ENCODE data around the gene COL7A1.

The COL7A1 gene

DNA sequence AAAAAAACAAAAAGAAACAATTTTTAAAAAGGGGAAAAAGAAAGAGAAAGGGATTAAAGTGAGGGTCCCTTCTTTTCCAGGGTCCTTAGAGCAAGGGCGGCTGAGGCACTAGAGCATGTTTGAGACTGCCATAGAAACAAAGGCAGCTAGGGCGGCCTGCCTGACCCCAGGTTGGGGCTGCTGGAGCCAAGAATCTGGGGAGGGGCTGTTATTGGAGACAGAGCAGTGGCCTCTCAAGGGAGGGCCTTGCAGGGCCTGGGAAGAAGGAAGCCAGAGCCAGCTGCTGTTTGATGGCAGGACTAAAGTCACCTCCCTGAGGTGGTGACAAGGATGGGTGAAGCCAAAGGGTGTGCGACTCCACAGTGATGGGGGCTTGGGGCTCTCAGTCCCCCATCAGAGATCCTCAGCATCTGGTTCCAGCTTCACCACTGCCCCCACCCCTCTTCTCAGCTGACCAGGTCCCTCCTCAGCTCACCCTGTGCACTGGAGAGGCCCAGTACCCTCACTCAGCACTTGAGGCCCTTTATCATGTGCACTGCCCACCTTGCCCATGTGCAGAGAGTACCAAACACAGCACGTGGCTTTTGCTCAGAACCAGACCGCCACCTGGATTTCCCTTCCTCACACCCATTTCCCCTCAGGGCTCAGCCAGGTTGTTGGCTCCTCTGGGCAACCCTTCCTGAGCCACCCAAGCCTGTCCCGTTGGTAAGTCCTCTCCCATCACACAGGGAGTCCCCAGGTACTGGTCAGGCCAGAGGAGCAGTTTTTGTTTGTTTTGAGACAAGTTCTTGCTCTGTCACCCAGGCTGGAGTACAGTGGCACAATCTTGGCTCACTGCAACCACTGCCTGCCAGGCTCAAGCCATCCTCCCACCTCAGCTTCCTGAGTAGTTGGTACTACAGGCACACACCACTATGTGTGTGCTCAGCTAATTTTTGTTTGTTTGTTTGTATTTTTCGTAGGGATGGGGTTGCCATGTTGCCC is 24.7 kb upstream of the COL7A1 start:
- DNase-seq (ENCODE audit: low read depth) = no peak

DNA sequence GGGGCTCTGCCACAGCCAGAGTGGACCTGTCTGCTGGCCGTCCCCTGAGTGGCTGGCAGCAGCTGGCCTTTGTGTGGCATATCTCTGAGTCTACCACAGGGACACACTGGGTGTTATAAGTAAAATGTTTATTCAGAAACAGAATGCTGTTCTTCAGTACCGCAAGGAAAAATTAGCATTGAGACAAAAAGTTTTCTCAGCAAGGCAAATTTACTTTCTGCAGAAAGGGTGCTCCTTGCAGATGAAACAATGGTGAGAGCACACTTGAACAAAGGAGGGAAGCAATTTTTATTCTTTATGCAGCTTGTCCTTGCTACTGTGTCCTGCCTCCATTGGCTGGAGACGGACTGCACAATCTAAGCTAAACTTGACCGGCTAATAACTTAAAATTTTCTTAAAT is 22.4 kb upstream of the COL7A1 start:
- no peak for DNase-seq (ENCODE audit: low read depth)

DNA sequence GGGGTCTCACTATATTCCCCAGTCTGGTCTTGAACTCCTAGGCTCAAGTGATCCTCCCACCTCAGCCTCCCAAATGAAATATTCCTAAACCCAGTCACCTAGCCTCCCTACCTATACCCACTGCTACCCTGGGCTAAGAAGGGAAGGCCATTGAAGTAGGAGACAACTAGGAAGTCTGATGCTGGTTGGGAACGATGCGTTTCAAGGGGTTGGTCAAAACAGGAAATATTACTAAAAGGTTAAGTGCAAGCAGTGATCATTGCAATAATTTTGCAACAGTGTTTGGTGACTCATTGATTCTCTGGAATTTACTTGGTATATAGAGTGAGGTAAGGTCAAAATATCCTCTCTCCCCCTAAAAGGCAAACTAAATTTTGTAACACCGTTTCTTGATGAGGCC is 18.9 kb upstream of the COL7A1 start:
- DNase-seq (ENCODE audit: low read depth) = peak; percentile 53

DNA sequence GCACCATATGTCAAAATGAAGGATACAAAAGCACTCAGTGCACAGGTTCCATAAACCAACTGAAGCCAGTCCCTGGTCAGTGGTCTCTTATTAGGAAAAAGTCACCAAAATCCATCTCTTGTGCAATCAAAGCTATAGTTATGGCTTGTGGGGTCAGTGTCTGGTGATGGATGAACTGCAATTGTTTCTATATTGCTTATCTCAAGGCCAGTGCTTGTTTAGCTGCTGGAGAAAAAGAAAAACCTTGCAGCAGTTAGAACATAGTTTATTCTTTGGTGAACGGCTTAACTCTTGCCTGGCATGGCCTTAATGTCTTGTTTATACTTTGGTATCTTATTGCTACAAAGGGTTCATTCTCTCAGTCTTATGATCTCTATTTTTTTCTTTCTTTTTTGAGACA is 17.2 kb upstream of the COL7A1 start:
- DNase-seq (ENCODE audit: low read depth) = no peak

DNA sequence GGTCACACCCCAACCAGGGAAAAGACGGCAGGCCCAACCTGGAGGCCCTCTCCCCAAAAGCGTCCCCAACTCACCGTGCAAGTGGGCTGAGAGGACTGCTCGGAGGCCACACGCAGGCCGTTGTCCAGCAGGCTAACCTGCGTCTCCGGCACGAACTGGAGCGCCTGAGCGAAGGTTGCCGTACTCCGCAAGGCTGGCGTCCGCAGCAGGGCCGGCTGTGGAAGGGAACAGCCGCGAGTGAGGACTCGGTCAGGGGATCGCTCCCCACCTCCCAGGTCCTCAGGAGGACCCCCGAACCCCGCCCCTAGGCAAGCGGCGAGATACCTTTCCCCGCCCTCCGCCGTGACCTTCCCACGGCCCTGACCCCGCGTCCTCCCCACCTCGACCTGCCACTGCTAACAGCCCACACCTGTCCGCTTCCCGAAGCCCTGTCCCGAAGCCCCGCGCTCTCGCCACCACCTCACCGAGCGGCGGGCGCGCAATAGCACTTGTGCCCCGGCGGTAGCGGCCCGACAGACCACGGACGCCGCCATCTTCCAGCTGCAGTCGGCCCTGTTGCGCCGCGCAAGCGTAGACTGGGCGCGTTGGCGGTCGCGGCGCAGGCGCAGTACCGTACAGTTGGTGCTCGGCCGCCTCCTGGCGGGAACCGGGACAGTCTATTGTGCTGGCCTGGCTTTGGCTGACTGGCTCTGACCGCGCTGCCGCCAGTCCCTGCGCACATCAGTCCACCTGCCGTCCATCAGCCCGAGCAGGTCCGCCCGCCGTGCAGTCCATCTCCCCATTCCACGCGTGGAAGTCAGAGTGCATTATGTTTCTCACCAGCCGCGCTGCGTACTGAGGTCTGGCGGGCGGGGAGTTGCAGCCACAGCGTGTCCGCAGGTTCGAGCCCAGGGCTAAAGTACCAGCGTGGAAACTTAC is 14.2 kb upstream of the COL7A1 start, which contains the start of gene UQCRC1:
UQCRC1 (minus strand) TSS at position 559 of the 918 bp plus-strand sequence; CDS start at position 533, 26 bp downstream.
- peak; percentile 84 for DNase-seq (ENCODE audit: low read depth)

DNA sequence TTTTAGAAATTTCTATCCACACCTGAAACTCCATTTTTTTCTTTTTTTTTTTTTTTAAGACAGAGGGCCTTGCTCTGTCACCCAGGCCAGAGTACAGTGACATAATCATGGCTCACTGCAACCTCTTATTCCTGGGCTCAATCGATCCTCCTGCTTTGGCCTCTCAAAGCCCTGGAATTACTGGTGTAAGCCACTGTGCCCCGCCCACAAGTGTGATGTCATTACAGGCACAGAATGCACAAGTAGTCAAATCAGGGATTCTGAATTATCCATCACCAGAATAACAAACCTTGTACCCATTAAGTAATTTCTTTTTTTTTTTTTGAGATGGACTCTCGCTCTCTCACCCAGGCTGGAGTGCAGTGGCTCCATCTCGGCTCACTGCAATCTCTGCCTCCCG is 12.4 kb upstream of the COL7A1 start:
- no peak for DNase-seq (ENCODE audit: low read depth)

GRCh38 chr3:48601622-48601994 is 6.5 kb upstream of the COL7A1 start:
- no peak for DNase-seq (ENCODE audit: low read depth)

GRCh38 chr3:48600711-48601621 is 5.8 kb upstream of the COL7A1 start:
- no peak for DNase-seq (ENCODE audit: low read depth)

- DNase-seq (ENCODE audit: low read depth) = no peak
These were observed 4.6 kb upstream of the COL7A1 start for GRCh38 chr3:48599509-48600285.

- no peak for DNase-seq (ENCODE audit: low read depth)
These were observed 4.0 kb upstream of the COL7A1 start for GRCh38 chr3:48599077-48599501.

DNA sequence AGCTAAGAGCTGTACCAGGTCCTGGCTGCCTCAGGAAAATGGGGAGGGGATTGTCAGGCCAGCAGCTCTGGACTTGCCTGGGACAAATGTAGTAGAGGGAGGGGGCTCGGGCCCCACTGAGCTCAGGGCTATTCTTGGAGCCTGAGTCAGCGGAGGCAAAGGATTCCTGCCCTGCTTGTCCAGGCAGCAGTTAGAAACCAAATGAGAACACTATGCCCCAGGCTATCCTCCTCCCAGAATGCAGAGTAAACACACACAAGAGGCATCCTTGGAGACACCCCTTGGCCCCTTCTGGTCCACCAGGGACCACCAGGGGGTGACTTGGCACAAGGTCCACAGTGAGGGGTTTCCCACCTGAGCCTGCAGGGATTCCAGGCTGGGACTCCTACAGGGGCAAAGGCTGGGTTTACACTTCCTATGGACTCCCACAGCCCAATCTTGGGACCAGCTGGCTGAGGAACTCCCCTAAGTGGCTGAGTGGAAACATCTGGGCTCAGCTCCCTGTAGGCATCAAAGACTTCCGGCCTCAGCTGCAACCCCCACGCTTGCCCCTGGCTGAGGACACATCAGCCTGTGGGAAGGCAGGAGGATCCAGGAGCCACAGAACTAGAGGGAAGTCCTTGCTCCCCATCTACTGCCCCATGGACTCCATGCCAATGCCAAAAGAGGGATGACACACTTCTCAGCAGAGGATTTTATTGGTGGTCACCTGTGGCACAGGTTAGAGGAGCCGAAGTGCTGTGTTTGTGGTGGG is 3.4 kb upstream of the COL7A1 start:
- DNase-seq (ENCODE audit: low read depth) = peak; percentile 95

- no peak for DNase-seq (ENCODE audit: low read depth)
These were observed 2.3 kb upstream of the COL7A1 start for GRCh38 chr3:48597408-48597800.

DNA sequence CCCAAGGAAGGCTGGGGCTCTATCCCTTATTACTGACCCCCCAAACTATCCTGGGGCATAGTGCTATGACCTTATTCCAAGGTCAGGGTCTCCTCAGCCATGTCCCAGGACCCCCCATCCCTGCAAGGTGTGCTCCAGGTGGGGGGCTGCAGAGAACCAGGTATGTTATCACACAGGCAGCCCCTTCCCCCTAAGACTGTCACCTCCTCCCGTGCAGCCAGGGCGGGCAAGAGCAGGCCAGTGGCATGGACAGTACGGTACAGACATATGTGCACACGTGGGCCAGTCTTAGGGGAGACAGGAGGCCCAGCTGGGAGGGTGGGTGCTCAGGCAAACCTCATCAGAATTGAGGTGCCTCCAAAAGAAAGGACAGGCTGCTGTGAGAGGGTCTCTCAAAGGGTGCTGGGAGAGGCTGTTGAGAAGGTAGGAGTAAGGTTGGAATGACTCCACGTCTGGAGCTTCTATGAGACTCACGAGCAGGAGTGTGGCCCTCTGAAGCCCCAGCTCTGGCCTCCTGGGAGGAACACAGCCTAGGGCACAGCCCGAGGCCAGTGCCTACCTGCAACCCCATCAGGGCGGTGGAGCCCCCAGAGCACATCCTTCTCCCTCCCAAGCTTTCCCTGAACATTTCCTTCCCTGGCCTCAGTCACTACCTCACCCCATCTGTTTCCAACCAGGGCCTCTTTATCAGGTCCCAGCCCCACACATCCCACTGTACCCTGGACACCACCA is 1.7 kb upstream of the COL7A1 start:
- DNase-seq (ENCODE audit: low read depth) = no peak

GRCh38 chr3:48596157-48596556 is 1.0 kb upstream of the COL7A1 start:
- no peak for DNase-seq (ENCODE audit: low read depth)

DNA sequence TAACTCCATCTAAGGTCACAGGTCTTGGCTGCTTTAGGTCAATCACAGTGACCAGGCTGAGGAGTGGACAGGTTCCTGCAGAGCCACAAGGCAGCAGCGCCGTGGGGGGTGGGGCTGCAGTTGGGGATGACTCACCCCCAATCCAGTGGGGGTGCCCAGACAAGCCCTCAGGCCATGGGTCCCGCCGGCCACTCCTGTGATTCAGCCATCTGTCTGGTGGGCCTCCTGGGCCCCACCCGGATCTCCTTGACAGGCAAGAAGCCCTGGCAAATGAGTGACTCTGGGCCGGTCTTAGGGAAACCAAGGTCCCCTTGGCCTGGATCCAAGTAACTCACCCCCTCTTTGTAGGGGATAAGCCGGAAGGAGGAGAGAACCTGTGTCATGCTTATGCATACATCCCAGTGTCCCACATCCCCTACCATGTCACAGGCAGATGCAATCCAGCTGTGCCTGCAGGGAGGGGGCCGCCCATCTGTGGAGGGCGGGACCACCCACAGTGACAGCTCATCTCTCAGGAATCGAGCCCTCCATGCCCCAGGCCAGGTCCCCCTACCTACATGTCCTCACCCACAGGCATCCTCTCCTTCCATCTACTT is 495 bp upstream of the COL7A1 start:
- DNase-seq (ENCODE audit: low read depth) = peak; percentile 74

DNA sequence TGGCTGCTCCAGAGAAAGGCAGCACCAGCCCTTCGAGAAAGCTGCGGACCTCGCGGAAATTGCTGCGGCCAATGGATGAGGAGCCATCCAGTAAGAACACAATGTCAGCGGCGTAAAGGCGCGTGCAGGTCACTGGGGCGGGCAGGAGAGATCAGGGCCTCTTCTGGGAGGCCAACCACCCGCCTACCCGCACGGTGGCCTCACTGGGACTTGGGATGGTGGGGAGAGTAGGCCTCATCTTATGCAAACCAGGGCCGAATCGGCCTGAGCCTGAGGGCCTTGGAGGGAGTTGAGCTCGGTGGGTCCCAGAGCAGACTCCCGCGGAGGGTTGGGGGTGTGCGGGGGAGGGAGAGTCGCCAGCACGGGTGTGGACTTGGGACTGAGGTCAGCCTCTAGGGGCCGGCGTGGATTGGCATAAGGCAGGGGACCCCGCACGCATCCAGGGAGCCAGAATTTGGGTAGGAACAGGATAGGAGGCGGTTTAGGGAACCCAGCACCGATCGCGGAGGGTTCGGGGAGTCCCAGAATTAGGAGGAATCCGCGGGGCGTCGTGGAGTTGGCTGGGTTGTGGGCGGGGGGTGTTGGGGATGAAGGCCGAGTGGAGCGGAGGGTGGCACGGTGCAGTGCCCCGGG is 596 bp downstream of the COL7A1 start:
- DNase-seq (ENCODE audit: low read depth) = peak; percentile 35

- DNase-seq (ENCODE audit: low read depth) = no peak
These were observed 1.8 kb downstream of the COL7A1 start for GRCh38 chr3:48593337-48593736.

DNA sequence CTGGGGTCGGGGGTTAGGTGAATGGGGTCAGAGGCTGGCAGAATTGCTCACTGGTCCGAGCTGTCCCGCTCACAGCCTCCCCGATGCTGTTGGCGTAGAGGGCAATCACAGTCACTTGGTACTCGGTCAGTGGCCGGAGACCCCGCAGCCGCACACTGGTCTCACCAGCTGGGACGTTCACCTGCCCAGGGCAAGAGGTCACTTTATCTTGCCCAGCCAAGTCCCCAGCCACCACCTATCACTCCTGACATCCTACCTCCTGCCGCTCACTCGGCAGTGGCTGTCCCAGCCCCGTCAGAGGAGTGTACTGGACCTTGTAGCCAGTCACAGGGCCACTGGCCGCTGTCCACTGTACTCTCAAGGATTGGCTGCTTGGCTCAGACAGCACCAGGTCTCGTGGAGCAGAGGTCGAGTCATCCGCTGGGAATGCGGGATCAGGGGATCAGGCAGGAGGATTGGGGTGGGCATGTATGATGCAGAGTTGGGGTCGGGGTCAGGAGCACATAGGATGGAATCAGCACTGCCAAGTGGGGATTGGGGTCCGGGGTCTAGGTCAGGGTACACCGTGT is 2.5 kb downstream of the COL7A1 start:
- no peak for DNase-seq (ENCODE audit: low read depth)
